Endothelial cell of umbilical vein (primary cell): Measurements from ENCODE around the gene S100A13. TPM values are rescaled to one million over a fixed set of nuclear protein-coding genes. Genes with fewer than 3 reads are reported as not detected.

Source experiments
- BruUV-seq: library from RNA; stranded (reverse); fragments of 400-500 nt; replicated peaks from 2 replicates; lab custom pipeline; 2021; lab: Mats Ljungman, UMichigan
- CTCF ChIA-PET: fragments of 300-600, 350-600 bp; sonication (Branson Sonifier 250); formaldehyde crosslinking; loops from one replicate; lab custom pipeline; 2021; ENCODE audit warnings: antibody characterized with exemption, inconsistent platforms; lab: Charles Lee
- POLR2A ChIA-PET: fragments of 300-600, 350-600 bp; sonication (Branson Sonifier 250); formaldehyde crosslinking; loops from one replicate; lab custom pipeline; 2021; ENCODE audit warnings: antibody characterized with exemption, inconsistent platforms; lab: Charles Lee
- DNase-seq: peaks from one replicate; pipeline ENCODE4 v3.0.0-alpha.2; 2011; ENCODE audit warnings: low read depth, low spot score
- FAIRE-seq: peaks from 2 replicates; lab custom pipeline; 2011; peaks lifted over from hg19 to GRCh38; lab: Jason Lieb, UNC
- H2AFZ ChIP-seq: 2 replicates; pipeline ENCODE4 v1.6.0; 2012; ENCODE audit warnings: low read depth, low read length, control low read depth, inconsistent platforms
- H3K27ac ChIP-seq: 2 replicates; pipeline ENCODE4 v1.5.1; 2011; ENCODE audit warnings: low read depth, mild to moderate bottlenecking, control low read depth, low read length, moderate library complexity; ENCODE audit not compliant: insufficient read depth
- H3K27me3 ChIP-seq, 2 experiments: 2 replicates each; pipeline versions ENCODE4 v1.6.0 to v1.6.1; 2011; ENCODE audit warnings: low read length in 2 of 2, mixed read lengths in 1 of 2; ENCODE audit not compliant: control insufficient read depth in 2 of 2, insufficient read depth in 2 of 2
- H3K36me3 ChIP-seq, 2 experiments: 2 replicates in 1 of 2; 3 replicates in 1 of 2; pipeline ENCODE4 v1.5.1; 2011; ENCODE audit warnings: low read length in 2 of 2, mild to moderate bottlenecking in 1 of 2, moderate library complexity in 1 of 2; ENCODE audit not compliant: control insufficient read depth in 2 of 2, insufficient read depth in 2 of 2; ENCODE audit errors: extremely low read depth in 1 of 2
- H3K4me1 ChIP-seq: 3 replicates; pipeline ENCODE4 v1.5.1; 2011; ENCODE audit warnings: mild to moderate bottlenecking, low read length; ENCODE audit not compliant: control insufficient read depth, insufficient read depth; ENCODE audit errors: extremely low read depth
- H3K4me2 ChIP-seq: 2 replicates; pipeline ENCODE4 v1.6.1; 2011; ENCODE audit warnings: low read length, control low read depth, mixed read lengths; ENCODE audit not compliant: insufficient read depth
- H3K4me3 ChIP-seq, 3 experiments: fragments of 200-600 bp in 1 of 3; sonication (generic), shearing (Covaris generic) in 1 of 3; replicated peaks in 1 of 3; 2 replicates each; pipeline ENCODE4 v1.5.1; 2011 to 2016; ENCODE audit warnings: control low read depth in 3 of 3, low read length in 3 of 3, mild to moderate bottlenecking in 2 of 3, inconsistent platforms in 1 of 3, low read depth in 1 of 3, moderate library complexity in 1 of 3; ENCODE audit not compliant: insufficient read depth in 1 of 3
- H3K79me2 ChIP-seq: 2 replicates; pipeline ENCODE4 v1.6.0; 2012; ENCODE audit warnings: low read length, inconsistent platforms; ENCODE audit not compliant: control insufficient read depth, insufficient read depth
- H3K9ac ChIP-seq: replicated peaks from 2 replicates; pipeline ENCODE3; 2011; ENCODE audit warnings: low read length, control low read depth; ENCODE audit not compliant: insufficient read depth; ENCODE audit errors: extremely low read depth
- H3K9me1 ChIP-seq: replicated peaks from 3 replicates; pipeline ENCODE4 v1.6.0; 2011; ENCODE audit warnings: mild to moderate bottlenecking, low read length; ENCODE audit not compliant: control insufficient read depth, insufficient read depth; ENCODE audit errors: extremely low read depth
- H3K9me3 ChIP-seq: replicated peaks from 2 replicates; pipeline ENCODE4 v1.5.1; 2012; ENCODE audit warnings: low read length, inconsistent platforms; ENCODE audit not compliant: control insufficient read depth, insufficient read depth
- H4K20me1 ChIP-seq: replicated peaks from 2 replicates; pipeline ENCODE3; 2011; ENCODE audit warnings: mild to moderate bottlenecking, low read length; ENCODE audit not compliant: control insufficient read depth, insufficient read depth; ENCODE audit errors: extremely low read depth
- EZH2 ChIP-seq: IDR thresholded peaks from 2 replicates; pipeline ENCODE4 v1.6.1; 2012; ENCODE audit warnings: borderline replicate concordance, low read depth, mild to moderate bottlenecking, moderate library complexity, low read length, inconsistent platforms; ENCODE audit not compliant: severe bottlenecking
- FOS ChIP-seq: IDR thresholded peaks from 2 replicates; pipeline ENCODE4 v1.6.1; 2011; ENCODE audit warnings: mild to moderate bottlenecking, low read length, moderate library complexity, borderline replicate concordance; ENCODE audit not compliant: insufficient read depth
- GATA2 ChIP-seq: IDR thresholded peaks from 2 replicates; pipeline ENCODE4 v1.7.0; 2011; ENCODE audit warnings: low read depth, mild to moderate bottlenecking, moderate library complexity, mixed read lengths, low read length; ENCODE audit not compliant: insufficient read length, insufficient read depth
- JUN ChIP-seq: IDR thresholded peaks from 2 replicates; pipeline ENCODE4 v1.6.1; 2011; ENCODE audit warnings: borderline replicate concordance, low read depth; ENCODE audit not compliant: insufficient read length, insufficient read depth
- MAX ChIP-seq: IDR thresholded peaks from 2 replicates; pipeline ENCODE4 v1.6.1; 2011; ENCODE audit not compliant: insufficient read depth, insufficient read length
- MYC ChIP-seq: IDR thresholded peaks from one replicate; pipeline ENCODE4 v1.6.1; 2011; ENCODE audit warnings: mild to moderate bottlenecking, low read depth, low read length
- POLR2A ChIP-seq: IDR thresholded peaks from 2 replicates; pipeline ENCODE4 v1.6.1; 2012; ENCODE audit warnings: low read depth, mild to moderate bottlenecking, control low read depth, low read length
- POLR2AphosphoS5 ChIP-seq: IDR thresholded peaks from 2 replicates; pipeline ENCODE4 v1.6.1; 2012; ENCODE audit warnings: low read depth, mild to moderate bottlenecking, control low read depth, low read length, moderate library complexity; ENCODE audit not compliant: insufficient read depth
- dilution Hi-C: fragments of 300-500 bp; cut with MboI; formaldehyde crosslinking; loops from one replicate; pipeline ENCODE4 v1.15.0; 2019; ENCODE audit warnings: low sequenced_read_pairs; ENCODE audit not compliant: extremely low pct_ligation_motif_present
- intact Hi-C: fragments of 100-400 bp; cut with micrococcal nuclease; formaldehyde crosslinking; loops from one replicate; pipeline ENCODE4 v1.10.0; 2022
- polyA plus RNA-seq, 4 experiments: library from polyadenylated mRNA; depleted of rRNA in 3 of 4; stranded (reverse) in 3 of 4; unstranded in 1 of 4; fragments of >200 nt; gene quantifications; 2 replicates each; pipeline versions ENCODE4 v1.2.1 to v1.2.3, GENCODE V29; 2011 to 2012; ENCODE audit warnings: missing spikeins in 1 of 4
- total RNA-seq: library from RNA; stranded (reverse); gene quantifications from 2 replicates; pipeline ENCODE4 v1.2.3, GENCODE V29; 2021
- TF ChIP-seq, protein P1 (sequence below), 2 donors: IDR thresholded peaks; 1 replicate in 1 of 2; 2 replicates in 1 of 2; pipeline ENCODE4 v1.5.1; 2011; ENCODE audit warnings: low read length in 2 of 2, mild to moderate bottlenecking in 2 of 2, moderate library complexity in 2 of 2, control low read depth in 1 of 2, inconsistent platforms in 1 of 2, low read depth in 1 of 2; ENCODE audit not compliant: insufficient read depth in 1 of 2; ENCODE audit errors: extremely low read depth in 1 of 2

The S100A13 gene
- total and polyA plus RNA-seq, 2 donors (not counting 3 experiments of a cell fraction or from before 2014, with no cell fraction given) = 155 to 360 TPM

GRCh38 chr1:153592748-153593147 is 34.6 kb downstream of the S100A13 start:
- FAIRE-seq (no peak), DNase-seq (no peak)
- no peaks in the 10 kb centered on the region for H3K4me1 ChIP-seq
- no peaks in the 10 kb centered on the region for H4K20me1 ChIP-seq
- CTCF ChIA-PET = interaction anchor here (1.4 to 2.7 kb wide), 3 partner anchors 15 to 34 kb away, joined by 5 to 12 read pairs (median 5); partner anchors contain the start of genes S100A1 and S100A13
- H2AFZ ChIP-seq = no peak overlapping the region
- no peaks in the 10 kb centered on the region for H3K36me3 ChIP-seq
- H3K27ac ChIP-seq = no peak overlapping the region
- no peak for TF ChIP-seq JUN
- TF ChIP-seq MAX = no peak
- no peak for TF ChIP-seq POLR2AphosphoS5
- no peak for TF ChIP-seq EZH2
- TF ChIP-seq, protein P1, sequence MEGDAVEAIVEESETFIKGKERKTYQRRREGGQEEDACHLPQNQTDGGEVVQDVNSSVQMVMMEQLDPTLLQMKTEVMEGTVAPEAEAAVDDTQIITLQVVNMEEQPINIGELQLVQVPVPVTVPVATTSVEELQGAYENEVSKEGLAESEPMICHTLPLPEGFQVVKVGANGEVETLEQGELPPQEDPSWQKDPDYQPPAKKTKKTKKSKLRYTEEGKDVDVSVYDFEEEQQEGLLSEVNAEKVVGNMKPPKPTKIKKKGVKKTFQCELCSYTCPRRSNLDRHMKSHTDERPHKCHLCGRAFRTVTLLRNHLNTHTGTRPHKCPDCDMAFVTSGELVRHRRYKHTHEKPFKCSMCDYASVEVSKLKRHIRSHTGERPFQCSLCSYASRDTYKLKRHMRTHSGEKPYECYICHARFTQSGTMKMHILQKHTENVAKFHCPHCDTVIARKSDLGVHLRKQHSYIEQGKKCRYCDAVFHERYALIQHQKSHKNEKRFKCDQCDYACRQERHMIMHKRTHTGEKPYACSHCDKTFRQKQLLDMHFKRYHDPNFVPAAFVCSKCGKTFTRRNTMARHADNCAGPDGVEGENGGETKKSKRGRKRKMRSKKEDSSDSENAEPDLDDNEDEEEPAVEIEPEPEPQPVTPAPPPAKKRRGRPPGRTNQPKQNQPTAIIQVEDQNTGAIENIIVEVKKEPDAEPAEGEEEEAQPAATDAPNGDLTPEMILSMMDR (IDR thresholded peaks at IDR 0.05; ENCODE audit: extremely low read depth in 1 of 2, insufficient read depth in 1 of 2, low read depth in 1 of 2, low read length in 2 of 2) = no peak
- no peak for TF ChIP-seq GATA2
- TF ChIP-seq FOS = no peak
- TF ChIP-seq MYC = no peak
- no peak for TF ChIP-seq POLR2A
- no peaks in the 10 kb centered on the region for H3K9me3 ChIP-seq
- H3K27me3 ChIP-seq = no peaks in the 10 kb centered on the region
- no peaks in the 10 kb centered on the region for H3K79me2 ChIP-seq
- no peak overlapping the region for H3K9ac ChIP-seq
- no peak overlapping the region for H3K4me3 ChIP-seq
- POLR2A ChIA-PET = interaction anchor here (0.7 to 0.9 kb wide), 2 partner anchors 16 to 35 kb away, joined by 3 to 4 read pairs; partner anchors contain the start of gene S100A13
- H3K9me1 ChIP-seq = no peaks in the 10 kb centered on the region
- no TSS peak for BruUV-seq
- no peak overlapping the region for H3K4me2 ChIP-seq
- intact Hi-C loops = no loop called here
- dilution Hi-C loops = no loop called here
